ENCODE measurements around the gene PHLDA3. TPM values are rescaled to one million over a fixed set of nuclear protein-coding genes. Genes with fewer than 3 reads are reported as not detected.

The PHLDA3 gene
- total and polyA plus RNA-seq, 2 of the 13 experiments (the other 11 are each of a cell fraction or from before 2014, with no cell fraction given): 16.7 to 33.6 TPM

DNA sequence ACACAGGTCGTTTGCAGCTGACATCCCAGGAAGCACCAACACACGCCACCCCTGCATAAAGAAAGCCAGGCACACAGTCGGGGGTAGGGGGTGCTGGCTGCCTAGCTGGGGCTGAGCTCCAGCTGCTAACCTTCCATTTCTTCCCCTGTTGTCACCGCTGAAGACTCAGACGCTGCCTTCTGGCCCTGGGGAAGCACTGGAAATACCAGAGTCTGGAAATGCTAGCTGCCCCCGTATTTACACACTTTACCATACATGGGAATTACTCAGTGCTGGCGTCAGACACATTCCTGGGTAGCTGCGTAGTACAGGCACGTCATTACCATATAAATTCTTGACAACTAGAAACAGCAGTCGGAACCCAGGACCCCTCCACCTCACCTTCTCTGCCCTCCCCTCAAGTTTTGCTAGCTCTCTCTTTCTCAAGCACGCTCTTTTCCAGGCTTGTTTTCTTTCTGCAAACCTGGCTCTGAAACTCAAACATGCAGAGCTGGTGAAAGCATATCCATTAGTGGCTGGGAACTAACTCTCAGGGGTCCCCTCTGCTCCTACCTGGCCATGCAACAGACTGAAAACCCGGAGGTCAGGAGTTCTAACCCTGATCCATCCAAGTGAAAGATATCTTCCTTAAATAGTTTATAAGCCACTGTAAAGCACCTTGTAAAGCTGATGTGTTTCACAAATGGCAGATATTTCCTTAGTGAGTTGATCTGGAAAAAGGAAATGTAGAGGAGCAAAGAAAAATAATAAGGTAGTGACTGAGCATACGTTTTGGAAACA lies 34.6 kb upstream of the PHLDA3 start (continued):
- no peak for TF ChIP-seq ZNF280D (CRISPR knock-in tag; IDR thresholded peaks at IDR 0.05)
- TF ChIP-seq ZC3H13 (CRISPR knock-in tag; IDR thresholded peaks at IDR 0.05): no peak
- TF ChIP-seq CBX2 (IDR thresholded peaks at IDR 0.05; ENCODE audit: low read depth, low read length): no peak
- no peak for TF ChIP-seq CBX2 (CRISPR knock-in tag; IDR thresholded peaks at IDR 0.05; ENCODE audit: low read depth)
- TF ChIP-seq ZMYM3 (CRISPR knock-in tag; IDR thresholded peaks at IDR 0.05): no peak

GRCh38 chr1:201502511-201502857 lies 33.5 kb upstream of the PHLDA3 start:
- peak overlapping the region; percentile 43 for H3K27ac ChIP-seq (ENCODE audit: extremely low read length, insufficient read depth, low read length)
- DNase-seq (ENCODE audit: low spot score) (no peak), FAIRE-seq (no peak), ATAC-seq (no peak)
- no peaks in the 10 kb centered on the region for H3K79me2 ChIP-seq (ENCODE audit: insufficient read depth, low read length)
- no peak overlapping the region for H3K9ac ChIP-seq (ENCODE audit: insufficient read depth, low read depth, low read length)
- intact Hi-C loops (cut with micrococcal nuclease; ENCODE audit: unreplicated experiment): no loop called here
- CTCF ChIA-PET (ENCODE audit: low intra/inter-chr PET ratio, low total read pairs): interaction anchor here (1.6 kb wide), 1 partner anchor 10 kb away, joined by 7 read pairs; no protein-coding TSS in a partner anchor
- no peaks in the 10 kb centered on the region; a peak in 1 of 5 replicates for H3K27me3 ChIP-seq (ENCODE audit: control insufficient read depth in 1 of 2, insufficient read depth in 2 of 2, low read length in 2 of 2)
- H3K36me3 ChIP-seq (replicated peaks in 1 of 2; ENCODE audit: control insufficient read depth in 1 of 2, insufficient read depth in 2 of 2, low read length in 2 of 2): no peaks in the 10 kb centered on the region
- H3K4me3 ChIP-seq (replicated peaks in 1 of 3; ENCODE audit: insufficient read depth in 1 of 3, low read depth in 2 of 3, low read length in 3 of 3): no peak overlapping the region
- POLR2A ChIA-PET: interaction anchor here (0.8 to 3.2 kb wide), 8 partner anchors 8 to 34 kb away, joined by 3 to 17 read pairs (median 6); partner anchors contain the start of gene PHLDA3
- H4K20me1 ChIP-seq (ENCODE audit: insufficient read depth, low read length): no peaks in the 10 kb centered on the region
- H3K9me3 ChIP-seq (ENCODE audit: low read length): no peaks in the 10 kb centered on the region
- in situ Hi-C loops (cut with HindIII; ENCODE audit: extremely low pct_ligation_motif_present, low pct_unique_long_range_greater_than_20kb): no loop called here
- no TSS peak for BruUV-seq (replicated peaks)
- WGBS (ENCODE audit: low lambda C conversion rate): 92% methylated on average over 1 of the region's 3 CpGs
- H3K4me1 ChIP-seq (ENCODE audit: insufficient read depth, low read length): peaks cover 82% of the 10 kb centered on the region
- no peak overlapping the region for H2AFZ ChIP-seq (ENCODE audit: low read length)
- peak overlapping the region; percentile 36 for H3K4me2 ChIP-seq (ENCODE audit: low read depth, low read length)
- TF ChIP-seq MIER3 (CRISPR knock-in tag; IDR thresholded peaks at IDR 0.05; ENCODE audit: borderline replicate concordance) (no peak), SP2 (CRISPR knock-in tag; IDR thresholded peaks at IDR 0.05) (no peak), MYPOP (CRISPR knock-in tag; IDR thresholded peaks at IDR 0.05) (no peak), ZNF205 (CRISPR knock-in tag; IDR thresholded peaks at IDR 0.05) (no peak), HIC2 (CRISPR knock-in tag; IDR thresholded peaks at IDR 0.05; ENCODE audit: low read depth) (no peak), NFE2L2 (IDR thresholded peaks at IDR 0.05; ENCODE audit: low read length) (no peak), HMG20A (CRISPR knock-in tag; IDR thresholded peaks at IDR 0.05; ENCODE audit: borderline replicate concordance) (no peak), REL (CRISPR knock-in tag; conservative IDR thresholded peaks at IDR 0.05) (no peak), BCL3 (CRISPR knock-in tag; IDR thresholded peaks at IDR 0.05) (no peak), ZMYM4 (CRISPR knock-in tag; IDR thresholded peaks at IDR 0.05) (no peak)
